Progenitor cell of endocrine pancreas (in vitro differentiated cells): Measurements from ENCODE around the gene FIBCD1. TPM values are rescaled to one million over a fixed set of nuclear protein-coding genes. Genes with fewer than 3 reads are reported as not detected.

ENCODE experiments used
- DNase-seq: peaks from one replicate; pipeline ENCODE4 v3.0.0; 2021; ENCODE audit warnings: low spot score; ENCODE audit not compliant: unreplicated experiment
- H3K27ac Mint-ChIP-seq: 2 replicates; pipeline ENCODE4 v1.8.0; 2021; ENCODE audit warnings: mild to moderate bottlenecking, moderate library complexity, mixed read lengths
- H3K27me3 Mint-ChIP-seq: 2 replicates; pipeline ENCODE4 v1.8.0; 2021; ENCODE audit warnings: mixed read lengths
- H3K36me3 Mint-ChIP-seq: 2 replicates; pipeline ENCODE4 v1.8.0; 2022; ENCODE audit warnings: mixed read lengths; ENCODE audit not compliant: insufficient read depth
- H3K4me1 Mint-ChIP-seq: 2 replicates; pipeline ENCODE4 v1.8.0; 2021; ENCODE audit warnings: low read depth, mixed read lengths
- H3K4me3 Mint-ChIP-seq: 2 replicates; pipeline ENCODE4 v1.8.0; 2021; ENCODE audit warnings: low read depth, mild to moderate bottlenecking, moderate library complexity, mixed read lengths
- H3K9me3 Mint-ChIP-seq: 2 replicates; pipeline ENCODE4 v1.8.0; 2021; ENCODE audit warnings: low read depth, mixed read lengths
- CTCF ChIP-seq: fragments of 200-600 bp; sonication (generic); IDR thresholded peaks from one replicate; pipeline ENCODE4 v1.5.0; 2021; ENCODE audit warnings: antibody characterized with exemption, mild to moderate bottlenecking; ENCODE audit not compliant: unreplicated experiment
- long read RNA-seq: library from polyadenylated mRNA; unstranded; transcript quantifications from one replicate; pipeline ENCODE4 v2.0.0, GENCODE V29; 2020
- total RNA-seq: library from RNA; stranded (reverse); gene quantifications from 2 replicates; pipeline ENCODE4 v1.2.1, GENCODE V29; 2021

The FIBCD1 gene
- not detected in 2 replicates for total RNA-seq
- long read RNA-seq: 0 reads

GRCh38 chr9:130938652-130939404 lies at the start of gene FIBCD1:
Gene FIBCD1, minus strand, starts transcription at chr9:130939247. Its CDS starts 640 bp downstream, at chr9:130938607.
- H3K9me3 Mint-ChIP-seq: no peaks in the 10 kb centered on the region
- H3K27me3 Mint-ChIP-seq: peaks cover 71% of the 10 kb centered on the region
- no peak within 1 kb of the TSS for H3K27ac Mint-ChIP-seq
- peak within 1 kb of the TSS; percentile 82 for H3K4me3 Mint-ChIP-seq
- TF ChIP-seq CTCF: peak; percentile 45
- peaks cover 2% of the 10 kb centered on the region for H3K4me1 Mint-ChIP-seq
- DNase-seq: peak; percentile 32
- no peaks in the 10 kb centered on the region for H3K36me3 Mint-ChIP-seq

GRCh38 chr9:130988400-130988747 lies 49.3 kb upstream of the FIBCD1 start:
- Mint-ChIP-seq H3K4me3 (no peak overlapping the region), H3K27ac (no peak overlapping the region), H3K36me3 (no peaks in the 10 kb centered on the region), H3K9me3 (no peaks in the 10 kb centered on the region), H3K4me1 (peaks cover 3% of the 10 kb centered on the region), H3K27me3 (peaks cover 27% of the 10 kb centered on the region)
- TF ChIP-seq CTCF: no peak
- no peak for DNase-seq

GRCh38 chr9:130987738-130988399 lies 48.8 kb upstream of the FIBCD1 start:
- H3K9me3 Mint-ChIP-seq: no peaks in the 10 kb centered on the region
- H3K27ac Mint-ChIP-seq: no peak overlapping the region
- H3K4me1 Mint-ChIP-seq: peaks cover 3% of the 10 kb centered on the region
- H3K4me3 Mint-ChIP-seq: no peak overlapping the region
- peaks cover 27% of the 10 kb centered on the region for H3K27me3 Mint-ChIP-seq
- no peak for TF ChIP-seq CTCF
- H3K36me3 Mint-ChIP-seq: no peaks in the 10 kb centered on the region
- no peak for DNase-seq

GRCh38 chr9:130987054-130987453 lies 48.0 kb upstream of the FIBCD1 start:
- Mint-ChIP-seq H3K4me1 (peaks cover 5% of the 10 kb centered on the region), H3K9me3 (no peaks in the 10 kb centered on the region), H3K27ac (no peak overlapping the region), H3K36me3 (no peaks in the 10 kb centered on the region), H3K4me3 (no peak overlapping the region), H3K27me3 (peaks cover 25% of the 10 kb centered on the region)
- no peak for DNase-seq
- no peak for TF ChIP-seq CTCF

- no peak for TF ChIP-seq CTCF
- Mint-ChIP-seq H3K27ac (no peak overlapping the region), H3K4me1 (peaks cover 6% of the 10 kb centered on the region), H3K27me3 (peaks cover 21% of the 10 kb centered on the region), H3K4me3 (no peak overlapping the region), H3K9me3 (no peaks in the 10 kb centered on the region), H3K36me3 (no peaks in the 10 kb centered on the region)
- no peak for DNase-seq
Measured at GRCh38 chr9:130986356-130986965, 47.4 kb upstream of the FIBCD1 start.
